HG02642 (cell line): Measurements from ENCODE around the gene C6.
"Not testable (repeated sequence)": the region's sequence is repeated elsewhere in the genome, so short reads cannot be mapped to it uniquely, and the experiment has no call there.

Experiments
- ATAC-seq: cut with Tn5 transposase; IDR thresholded peaks from one replicate; pipeline ENCODE4 v1.9.1; 2021; ENCODE audit warnings: mild to moderate bottlenecking; ENCODE audit not compliant: unreplicated experiment, poor library complexity

The C6 gene

DNA sequence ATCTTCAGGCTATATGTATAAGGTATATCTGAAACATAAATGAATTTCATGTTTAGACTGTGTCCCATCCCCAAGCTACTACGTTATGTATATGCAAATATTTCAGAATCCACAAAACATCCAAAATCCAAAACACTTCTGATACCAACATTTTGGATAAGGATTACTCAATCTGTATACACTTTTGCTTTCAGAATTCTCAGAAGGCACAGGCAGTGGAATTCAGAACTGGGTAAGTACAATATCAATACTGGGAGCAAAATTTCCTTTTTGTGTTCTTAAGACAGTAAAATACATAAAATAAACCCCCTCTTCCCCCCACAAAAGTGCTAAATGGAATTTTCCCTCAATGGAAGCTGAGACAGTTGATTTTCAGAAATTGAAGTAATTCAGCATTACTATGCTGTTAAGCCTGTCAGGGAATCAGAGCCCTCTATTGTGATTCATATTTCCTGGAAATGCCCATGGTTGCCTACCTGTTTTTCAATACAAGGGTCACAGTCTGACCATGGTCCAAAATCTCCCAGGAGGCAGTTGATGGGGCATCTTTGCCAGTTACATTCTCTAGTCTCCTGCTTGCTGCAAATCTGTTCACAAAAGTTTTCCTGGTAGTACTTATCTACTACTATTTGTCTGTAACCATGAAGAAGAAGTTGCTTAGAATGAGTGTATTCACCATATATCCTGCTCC is 12.1 kb downstream of the C6 start:
- ATAC-seq: no peak

DNA sequence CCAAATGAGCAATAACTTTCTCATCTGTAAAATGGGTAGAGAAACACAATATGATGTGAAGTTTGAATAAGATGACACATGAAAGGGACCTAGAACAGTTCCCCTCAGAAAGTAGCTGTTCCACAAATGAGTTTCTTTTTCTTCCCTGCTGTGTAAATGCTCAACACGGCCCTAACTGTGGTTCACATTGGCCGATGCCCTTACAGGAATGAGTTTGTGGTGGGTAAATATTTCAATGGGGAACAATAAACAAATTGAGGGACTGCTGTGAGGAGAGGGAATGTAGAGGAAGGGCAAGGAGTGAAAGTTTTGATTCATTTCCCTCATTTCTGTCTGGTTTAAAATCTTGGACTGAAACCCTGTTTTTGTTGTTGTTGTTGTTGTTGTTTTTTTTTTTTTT is 12.8 kb downstream of the C6 start:
- ATAC-seq: no peak

DNA sequence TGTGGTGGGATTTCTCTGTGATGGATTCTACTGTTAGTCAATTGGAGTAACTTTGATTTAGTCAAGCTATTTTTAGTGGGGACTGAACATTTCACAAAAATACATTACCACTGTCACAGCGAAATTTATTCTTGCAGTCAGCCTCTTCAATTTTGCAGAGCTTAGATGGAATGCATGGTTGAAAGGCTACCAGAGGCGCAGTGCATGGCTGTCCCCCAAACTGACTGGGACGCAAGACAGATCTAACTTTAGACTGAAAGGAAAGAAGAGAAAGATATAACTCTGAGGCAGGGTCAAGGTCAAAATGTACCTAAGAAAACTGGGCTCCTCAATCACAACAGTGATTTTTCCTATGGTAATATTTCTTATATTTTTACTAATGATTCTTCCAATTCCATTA is 13.7 kb downstream of the C6 start:
- ATAC-seq: no peak

DNA sequence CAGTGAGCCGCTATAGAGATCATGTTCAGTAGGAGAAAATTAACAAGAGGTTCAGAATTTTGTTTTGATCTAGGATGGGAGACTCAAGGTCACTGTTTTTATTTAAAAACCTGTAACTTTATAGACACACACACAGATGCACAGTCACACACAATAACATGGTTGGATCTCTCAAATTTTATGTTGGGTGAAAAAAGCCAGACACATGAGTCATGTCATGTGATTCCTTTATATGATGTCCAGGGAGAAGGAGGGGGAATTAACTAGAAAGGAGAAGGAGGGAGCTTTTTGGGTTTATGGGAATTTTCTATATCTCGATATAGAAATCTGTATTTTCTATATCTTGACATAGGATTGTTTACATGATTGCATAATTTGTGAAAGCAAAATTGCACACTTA is 17.1 kb downstream of the C6 start:
- no peak for ATAC-seq

DNA sequence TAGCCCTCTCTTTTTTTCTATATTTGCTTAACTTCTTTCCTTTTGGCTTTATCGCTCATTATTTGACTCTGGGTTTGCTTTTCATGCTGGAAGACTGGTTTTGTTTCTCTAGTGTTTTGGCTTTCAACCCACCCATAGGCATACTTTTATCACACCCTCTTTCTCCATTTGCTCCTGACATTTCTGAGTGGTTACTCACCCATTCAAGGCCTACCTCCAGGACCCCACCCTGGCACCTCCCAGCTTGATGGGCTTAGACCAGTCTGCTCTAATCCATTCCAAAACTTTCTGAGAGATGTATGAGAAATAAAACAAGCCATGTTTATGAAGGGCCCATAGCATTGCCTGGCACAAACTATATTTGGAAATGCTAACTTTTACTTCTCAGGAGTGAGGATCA is 18.1 kb downstream of the C6 start:
- no peak for ATAC-seq

DNA sequence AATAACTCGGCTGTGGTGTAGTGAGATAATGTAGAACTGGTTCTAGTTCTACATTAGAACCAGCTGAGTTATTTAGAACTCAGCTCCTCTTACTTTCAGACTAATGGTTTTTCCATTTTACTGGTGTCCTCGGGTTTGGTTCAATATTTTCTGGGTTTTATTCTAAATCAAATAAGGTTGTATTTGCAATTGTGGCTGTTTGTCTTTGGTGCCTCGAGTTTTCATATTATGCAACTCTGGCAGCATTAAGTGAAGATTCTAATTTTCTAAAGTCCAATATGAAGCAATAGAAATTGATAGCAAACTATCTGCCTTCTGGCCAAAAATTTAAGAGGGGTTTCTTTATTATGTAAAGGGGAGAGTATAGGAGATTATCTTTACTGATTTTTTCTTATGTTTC is 19.0 kb downstream of the C6 start:
- no peak for ATAC-seq

DNA sequence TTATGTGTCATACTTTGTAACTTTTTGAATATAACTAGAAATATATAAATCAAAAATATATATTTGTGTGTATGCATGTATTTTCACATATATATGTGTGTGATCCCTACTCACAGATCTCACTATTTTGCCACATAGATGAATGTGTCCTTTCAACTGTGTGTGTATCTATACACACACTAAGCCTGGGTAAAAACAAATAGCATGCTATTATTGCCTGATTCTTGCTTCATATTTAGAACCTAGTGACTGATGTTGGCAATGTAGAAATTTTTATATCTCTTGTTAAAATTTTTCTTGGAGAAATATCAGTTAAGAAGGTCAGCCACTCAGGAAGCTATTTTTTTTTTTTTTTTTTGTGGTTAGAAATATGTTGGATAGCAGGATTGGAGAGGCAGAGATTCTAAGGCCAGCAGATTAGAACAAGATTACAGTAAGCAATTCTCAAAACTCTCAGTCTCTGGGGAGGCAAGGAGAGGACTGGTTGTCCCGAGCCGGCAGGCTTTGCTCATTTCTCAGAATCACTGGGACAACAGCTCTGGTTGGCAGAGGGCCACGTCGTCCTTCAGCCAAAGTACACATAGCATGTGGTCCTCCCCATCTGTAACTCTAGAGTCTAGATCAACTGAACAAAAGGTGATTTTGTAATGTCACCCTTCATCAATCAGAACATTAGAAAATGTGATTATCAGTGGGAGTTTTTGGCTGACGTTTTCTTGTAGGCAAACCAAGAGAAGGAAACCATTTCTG is 19.7 kb downstream of the C6 start:
- ATAC-seq: no peak

DNA sequence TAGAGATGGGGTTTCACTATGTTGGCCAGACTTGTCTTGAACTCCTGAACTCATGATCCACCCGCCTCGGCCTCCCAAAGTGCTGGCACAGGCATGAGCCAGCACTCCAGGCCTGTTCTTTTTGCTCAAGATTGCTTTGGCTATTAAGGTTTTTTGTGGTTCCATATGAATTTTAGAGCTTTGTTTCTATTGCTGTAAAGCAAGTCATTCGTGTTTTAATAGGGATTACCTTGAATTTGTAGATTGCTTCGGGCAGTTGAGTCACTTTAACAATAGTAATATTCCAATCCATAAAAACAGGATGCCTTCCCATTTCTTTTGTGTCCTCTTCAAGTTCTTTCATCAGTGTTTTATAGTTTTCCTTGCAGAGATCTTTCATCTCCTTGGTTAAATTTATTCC is 22.1 kb downstream of the C6 start:
- ATAC-seq: no peak

DNA sequence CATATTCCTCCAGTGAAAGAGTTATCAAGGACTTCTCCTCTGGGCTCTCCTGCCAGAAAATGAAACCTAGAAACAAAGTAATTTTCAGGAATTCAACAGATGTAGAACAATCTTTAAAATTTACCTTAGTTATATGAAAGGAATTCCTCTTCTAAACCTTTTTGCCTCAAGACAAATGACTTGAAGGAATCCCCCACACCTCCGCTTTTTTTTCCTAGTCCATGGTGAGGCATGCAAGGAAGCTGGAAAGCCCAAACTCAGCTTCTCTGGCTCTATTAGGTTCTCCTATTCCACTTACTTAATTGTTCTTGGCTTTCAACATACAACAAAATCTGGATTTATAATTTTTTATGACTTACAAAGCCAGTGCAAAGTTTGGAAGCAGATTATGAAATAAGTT is 27.2 kb downstream of the C6 start:
- no peak for ATAC-seq

DNA sequence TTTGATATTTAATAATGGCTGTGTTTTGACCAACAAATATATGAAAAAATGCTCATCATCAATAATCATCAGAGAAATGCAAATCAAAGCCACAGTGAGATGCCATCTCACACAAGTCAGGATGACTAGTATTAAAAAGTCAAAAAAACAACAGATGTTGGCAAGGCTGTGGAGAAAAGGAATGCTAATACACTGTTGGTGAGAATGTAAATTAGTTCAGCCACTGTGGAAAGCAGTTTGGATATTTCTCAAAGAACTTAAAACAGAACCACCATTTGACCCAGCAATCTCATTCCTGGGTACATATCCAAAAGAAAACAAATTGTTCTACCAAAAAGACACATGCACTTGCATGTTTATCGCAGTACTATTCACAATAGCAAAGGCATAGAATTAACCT is 30.0 kb downstream of the C6 start:
- not testable (repeated sequence) for ATAC-seq

DNA sequence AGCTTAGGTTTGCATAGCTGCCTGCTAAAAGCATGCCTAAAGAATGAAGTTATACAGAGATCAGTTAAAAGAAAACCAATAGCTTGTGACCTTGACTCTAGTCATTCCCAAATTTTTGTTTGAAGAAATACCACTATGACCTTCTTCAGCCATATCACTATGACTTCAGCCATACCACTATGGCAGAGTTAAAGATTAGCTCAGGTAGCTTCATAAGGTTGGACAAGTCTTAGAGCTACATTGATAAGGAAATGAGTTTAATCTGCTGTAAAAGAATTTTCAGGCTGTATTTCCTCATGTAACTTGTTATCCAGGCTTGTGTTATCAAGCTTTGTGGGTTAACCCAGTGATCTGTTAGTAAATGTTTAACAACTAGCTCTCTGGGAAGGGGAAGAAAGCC is 30.7 kb downstream of the C6 start:
- ATAC-seq: no peak

DNA sequence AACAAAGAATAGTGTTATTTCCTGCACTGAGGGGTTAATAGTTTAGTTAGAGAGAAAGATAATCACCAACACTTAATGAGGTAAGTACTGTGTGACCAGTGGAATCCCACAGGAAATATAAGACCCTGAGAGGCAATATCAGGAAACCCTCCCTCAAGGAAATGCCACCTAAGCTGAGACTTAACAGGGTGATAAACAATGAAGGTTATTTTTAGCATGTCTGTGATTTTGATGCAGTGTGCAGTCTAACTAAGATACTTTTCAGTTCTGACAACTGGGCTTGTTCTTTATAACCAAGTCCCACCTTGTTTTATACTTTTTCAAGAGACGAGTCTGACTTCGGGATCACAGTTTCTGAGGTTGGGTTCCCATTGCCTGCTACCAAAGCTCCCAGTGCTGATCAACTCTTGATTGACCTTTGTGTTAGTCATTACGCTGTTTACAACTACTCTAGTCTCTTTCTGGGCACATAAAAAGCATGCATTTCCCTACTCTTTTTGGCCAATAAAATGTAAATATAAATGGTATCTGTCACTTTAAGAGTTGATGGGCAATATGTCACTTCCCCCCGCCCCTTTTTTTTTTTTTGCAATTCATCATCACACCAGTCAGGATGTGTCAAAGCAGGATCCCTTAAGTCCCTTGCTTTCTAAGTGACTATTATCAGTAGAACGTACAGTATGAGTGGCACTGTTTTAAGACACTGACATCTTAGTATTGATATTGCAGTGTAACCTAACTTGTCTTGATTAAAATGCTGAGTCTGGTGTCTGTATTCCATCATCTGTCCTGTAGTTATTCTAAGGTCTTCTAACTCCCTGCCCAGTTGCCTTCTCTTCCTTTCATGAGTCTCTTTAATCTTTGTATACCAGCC is 31.4 kb downstream of the C6 start:
- ATAC-seq: no peak

DNA sequence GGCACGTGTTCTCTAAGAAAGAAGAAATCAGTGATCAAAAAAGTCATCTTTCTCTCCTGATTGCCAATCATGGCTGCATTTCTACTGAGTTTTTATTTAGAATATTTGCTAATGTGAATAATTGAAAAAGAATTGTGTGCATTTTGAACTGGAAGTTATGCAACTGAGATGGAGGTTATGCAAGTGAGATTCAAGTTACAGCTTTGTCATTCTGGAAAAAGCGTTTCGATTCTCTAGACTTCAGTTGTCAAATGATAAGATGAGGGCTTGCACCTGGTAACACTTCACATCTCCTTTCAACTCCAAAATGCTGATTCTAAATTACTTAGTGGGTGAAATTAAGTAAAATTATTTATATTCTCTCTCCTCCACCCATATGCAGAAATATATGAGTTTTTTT is 36.4 kb downstream of the C6 start:
- ATAC-seq: no peak

DNA sequence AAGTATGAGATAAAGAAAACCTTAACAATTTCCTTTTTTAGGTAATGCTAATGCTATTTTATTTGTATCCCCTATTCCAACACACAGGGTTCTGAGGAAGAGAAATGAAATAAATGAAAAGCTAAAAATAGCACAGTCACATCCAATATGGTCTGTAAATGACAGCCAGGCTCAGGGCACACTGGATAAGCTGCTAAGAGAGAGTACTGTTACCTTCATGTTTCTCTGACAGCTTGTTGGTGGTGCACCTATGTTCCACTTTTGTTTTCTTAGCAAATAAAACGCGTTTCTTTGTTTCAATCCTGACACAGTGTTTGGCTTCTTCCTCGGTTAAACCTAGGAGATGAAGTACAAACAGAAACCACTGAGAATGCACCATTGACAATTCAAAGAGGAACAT is 41.3 kb downstream of the C6 start:
- ATAC-seq: no peak

DNA sequence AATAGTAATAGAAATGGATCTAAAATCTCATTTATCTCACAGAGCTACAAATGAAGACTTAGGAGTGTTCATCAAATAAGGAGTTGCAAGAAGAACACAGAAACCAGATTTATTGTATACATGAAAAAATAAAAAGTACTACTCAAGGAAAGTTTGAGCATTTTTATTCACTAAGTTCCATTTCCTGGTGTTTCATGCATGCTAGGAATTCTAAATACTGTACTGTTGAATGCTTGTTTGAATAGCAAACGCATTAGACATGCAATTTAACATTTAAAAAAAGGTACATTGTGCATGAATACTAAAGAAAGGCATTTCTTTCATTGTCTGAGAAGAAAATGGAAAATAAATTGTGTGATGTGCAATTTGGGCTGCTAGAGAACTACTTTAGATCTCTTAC is 52.1 kb downstream of the C6 start:
- no peak for ATAC-seq

DNA sequence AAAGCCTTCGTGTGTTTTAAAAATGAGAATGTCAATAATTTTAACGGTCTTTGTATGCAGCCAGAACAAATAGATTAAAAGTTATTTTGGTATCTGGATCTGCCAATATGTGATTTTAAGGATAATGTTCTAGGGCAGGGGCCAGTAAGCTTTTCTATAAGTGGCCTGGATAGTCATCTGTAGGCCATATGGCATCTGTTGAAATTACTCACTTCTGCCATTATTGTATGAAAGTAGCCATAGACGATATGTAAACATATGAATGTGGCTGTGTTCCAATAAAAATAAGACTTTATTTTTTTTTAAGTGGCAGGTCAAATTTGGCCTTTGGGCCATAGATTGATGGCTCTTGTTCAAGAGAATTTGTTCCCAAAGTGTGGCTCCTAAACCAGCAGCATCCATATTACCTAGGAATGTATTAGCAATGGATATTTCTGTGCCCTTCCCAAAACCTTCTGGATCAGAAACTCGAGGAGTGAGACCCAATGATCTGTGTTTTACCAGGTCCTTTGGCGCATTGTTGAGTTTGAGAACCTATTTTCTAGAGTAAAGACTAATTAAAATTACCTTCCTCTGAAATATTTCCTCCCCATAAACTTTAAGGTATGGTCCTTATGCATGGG is 55.9 kb downstream of the C6 start:
- no peak for ATAC-seq

DNA sequence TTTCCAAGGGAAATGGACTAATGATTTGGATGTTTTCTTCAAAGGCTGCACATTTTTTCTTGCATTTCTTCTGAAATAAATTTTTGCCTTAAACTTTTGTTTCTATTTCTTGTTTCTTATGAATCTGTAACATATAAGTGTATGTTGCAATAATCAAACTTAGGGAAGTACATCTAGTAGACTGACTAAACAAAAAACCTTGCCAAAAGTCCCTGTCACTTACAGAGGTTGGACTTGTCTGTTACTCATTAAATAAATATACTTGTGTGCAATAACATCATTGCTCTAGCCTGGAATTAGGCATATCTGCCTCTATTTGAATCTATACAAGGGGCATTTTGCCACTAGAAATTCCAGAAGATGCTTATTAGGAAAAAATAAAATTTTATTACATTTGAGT is 56.6 kb downstream of the C6 start:
- ATAC-seq: no peak

DNA sequence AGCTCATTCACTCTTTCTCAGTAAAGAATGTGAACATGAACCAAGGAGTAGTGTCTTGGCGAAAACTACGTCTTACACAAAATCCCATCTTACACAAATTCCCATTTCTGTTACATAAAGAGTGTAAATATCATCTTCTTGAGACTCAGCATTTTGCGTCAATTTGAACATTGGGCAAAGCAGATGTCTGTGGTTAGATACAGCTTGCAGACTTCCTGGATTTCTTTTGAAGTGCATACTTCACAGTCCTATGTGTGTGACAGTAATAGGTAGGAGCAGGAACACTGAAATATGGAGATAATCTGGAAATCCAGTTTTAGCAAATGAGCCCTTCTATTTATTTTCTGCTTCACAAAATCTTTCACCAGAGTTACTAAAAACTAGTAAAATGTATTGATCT is 58.8 kb downstream of the C6 start:
- no peak for ATAC-seq

DNA sequence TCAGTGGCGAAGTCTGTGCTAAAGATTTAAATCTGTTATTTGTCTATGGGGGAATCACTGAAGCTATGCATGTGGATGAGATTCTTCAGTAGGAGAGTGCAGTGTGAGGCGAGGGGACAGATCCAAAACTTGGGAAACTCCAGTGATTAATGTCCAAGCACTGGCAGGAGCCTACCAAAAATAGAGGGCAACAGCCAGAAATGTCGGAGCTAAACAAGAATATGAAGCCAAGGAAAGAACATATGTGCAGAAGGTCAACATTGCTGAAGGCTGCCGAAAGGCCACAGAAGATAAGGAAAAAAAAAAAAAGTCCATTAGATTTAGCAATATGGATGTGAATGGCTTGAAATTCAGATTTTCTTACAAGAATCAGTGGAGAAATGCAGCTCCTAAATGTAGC is 61.8 kb downstream of the C6 start:
- ATAC-seq: no peak

DNA sequence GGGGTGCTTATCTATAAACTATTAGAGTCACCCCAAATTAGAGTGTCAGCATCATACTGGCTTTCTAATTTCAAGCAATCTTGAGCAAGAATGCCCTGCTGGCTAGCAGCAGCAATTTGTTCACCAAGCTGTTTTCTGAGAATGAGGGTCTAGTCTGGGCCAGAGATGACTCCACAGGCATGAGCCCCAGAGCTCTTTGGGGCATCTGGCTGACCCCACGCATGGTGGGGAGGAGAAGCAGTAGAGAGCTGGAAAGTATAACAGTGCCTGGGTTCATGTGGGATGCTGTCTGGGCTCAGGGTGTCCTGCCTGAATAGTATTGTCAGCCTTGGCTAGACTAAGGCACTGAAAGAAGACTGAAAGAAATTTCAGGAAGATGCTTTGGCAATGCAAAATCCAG is 64.9 kb downstream of the C6 start:
- no peak for ATAC-seq

DNA sequence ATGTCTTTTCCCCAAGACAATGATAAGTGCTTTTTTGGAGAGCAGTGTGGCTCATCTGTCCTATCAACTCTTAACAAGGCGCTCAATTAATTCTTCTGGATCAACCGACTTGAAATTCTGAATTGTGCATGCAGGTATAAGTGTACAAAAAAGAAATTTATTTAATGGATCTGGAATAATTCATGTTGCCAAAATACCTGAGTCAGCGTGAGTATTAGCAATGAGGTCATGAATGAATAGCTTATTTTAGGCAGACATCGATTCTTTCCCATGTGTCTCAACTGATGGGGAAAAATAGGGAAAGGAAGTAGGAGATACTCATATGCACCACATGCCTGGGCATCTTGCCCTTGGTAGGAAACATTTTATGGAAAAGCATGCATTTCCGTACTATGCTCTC is 68.0 kb downstream of the C6 start:
- ATAC-seq: no peak
